ENCODE data around the gene LINGO3.

- TF ChIP-seq, protein P1, sequence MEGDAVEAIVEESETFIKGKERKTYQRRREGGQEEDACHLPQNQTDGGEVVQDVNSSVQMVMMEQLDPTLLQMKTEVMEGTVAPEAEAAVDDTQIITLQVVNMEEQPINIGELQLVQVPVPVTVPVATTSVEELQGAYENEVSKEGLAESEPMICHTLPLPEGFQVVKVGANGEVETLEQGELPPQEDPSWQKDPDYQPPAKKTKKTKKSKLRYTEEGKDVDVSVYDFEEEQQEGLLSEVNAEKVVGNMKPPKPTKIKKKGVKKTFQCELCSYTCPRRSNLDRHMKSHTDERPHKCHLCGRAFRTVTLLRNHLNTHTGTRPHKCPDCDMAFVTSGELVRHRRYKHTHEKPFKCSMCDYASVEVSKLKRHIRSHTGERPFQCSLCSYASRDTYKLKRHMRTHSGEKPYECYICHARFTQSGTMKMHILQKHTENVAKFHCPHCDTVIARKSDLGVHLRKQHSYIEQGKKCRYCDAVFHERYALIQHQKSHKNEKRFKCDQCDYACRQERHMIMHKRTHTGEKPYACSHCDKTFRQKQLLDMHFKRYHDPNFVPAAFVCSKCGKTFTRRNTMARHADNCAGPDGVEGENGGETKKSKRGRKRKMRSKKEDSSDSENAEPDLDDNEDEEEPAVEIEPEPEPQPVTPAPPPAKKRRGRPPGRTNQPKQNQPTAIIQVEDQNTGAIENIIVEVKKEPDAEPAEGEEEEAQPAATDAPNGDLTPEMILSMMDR (IDR thresholded peaks at IDR 0.05) = no peak
- TF ChIP-seq POLR2A (IDR thresholded peaks at IDR 0.05) = no peak
These were observed 27.3 kb upstream of the LINGO3 start for GRCh38 chr19:2334986-2335846.
